Neural progenitor cell (in vitro differentiated cells): ENCODE data around the gene NR3C2. TPM values are rescaled to one million over a fixed set of nuclear protein-coding genes. Genes with fewer than 3 reads are reported as not detected.

Experiments used
- DNase-seq: peaks from one replicate; pipeline ENCODE4 v3.0.0-alpha.2; 2016; ENCODE audit warnings: low spot score
- H2AFZ ChIP-seq: fragments of 200-600 bp; sonication (generic); replicated peaks from 2 replicates; pipeline ENCODE4 v1.6.1; 2016; ENCODE audit warnings: antibody characterized with exemption
- H3F3A ChIP-seq: fragments of 200-600 bp; sonication (generic); 2 replicates; pipeline ENCODE4 v1.6.1; 2016; ENCODE audit warnings: antibody characterized with exemption, low read depth
- H3K27ac ChIP-seq: fragments of 200-600 bp; sonication (generic); 2 replicates; pipeline ENCODE4 v1.5.1; 2016; ENCODE audit warnings: mild to moderate bottlenecking
- H3K27me3 ChIP-seq: fragments of 200-600 bp; sonication (generic); 2 replicates; pipeline ENCODE4 v1.6.1; 2016; ENCODE audit warnings: mild to moderate bottlenecking, moderate library complexity
- H3K36me3 ChIP-seq: fragments of 200-600 bp; sonication (generic); 2 replicates; pipeline ENCODE4 v1.5.1; 2016
- H3K4me1 ChIP-seq: fragments of 200-600 bp; sonication (generic); 2 replicates; pipeline ENCODE4 v1.6.1; 2016; ENCODE audit warnings: mixed run types
- H3K4me2 ChIP-seq: fragments of 200-600 bp; sonication (generic); 2 replicates; pipeline ENCODE4 v1.6.1; 2016
- H3K4me3 ChIP-seq: fragments of 200-600 bp; sonication (generic); 2 replicates; pipeline ENCODE4 v1.5.1; 2016
- H3K79me2 ChIP-seq: fragments of 200-600 bp; sonication (generic); 2 replicates; pipeline ENCODE4 v1.6.1; 2016; ENCODE audit warnings: low read depth
- H3K9ac ChIP-seq: fragments of 200-600 bp; sonication (generic); 2 replicates; pipeline ENCODE4 v1.6.1; 2016
- H3K9me3 ChIP-seq: fragments of 200-600 bp; sonication (generic); 2 replicates; pipeline ENCODE4 v1.5.1; 2016; ENCODE audit warnings: low read depth
- H4K20me1 ChIP-seq: fragments of 200-600 bp; sonication (generic); 2 replicates; pipeline ENCODE4 v1.6.1; 2016; ENCODE audit warnings: low read depth
- H3K27ac Mint-ChIP-seq: 3 replicates; pipeline ENCODE4 v1.8.0; 2021; ENCODE audit warnings: mixed read lengths
- H3K27me3 Mint-ChIP-seq: 2 replicates; pipeline ENCODE4 v1.8.0; 2022; ENCODE audit warnings: low read depth, mild to moderate bottlenecking, inconsistent platforms, moderate library complexity, mixed read lengths; ENCODE audit not compliant: insufficient read depth
- H3K36me3 Mint-ChIP-seq: 3 replicates; pipeline ENCODE4 v1.8.0; 2021; ENCODE audit warnings: mixed read lengths
- H3K4me1 Mint-ChIP-seq: 3 replicates; pipeline ENCODE4 v1.8.0; 2021; ENCODE audit warnings: mixed read lengths
- H3K4me3 Mint-ChIP-seq: 3 replicates; pipeline ENCODE4 v1.8.0; 2021; ENCODE audit warnings: mild to moderate bottlenecking, moderate library complexity, mixed read lengths
- H3K9me3 Mint-ChIP-seq: 3 replicates; pipeline ENCODE4 v1.8.0; 2020; ENCODE audit warnings: mixed read lengths
- EZH2 ChIP-seq: fragments of 200-600 bp; sonication (generic); IDR thresholded peaks from 2 replicates; pipeline ENCODE4 v1.6.1; 2017; ENCODE audit warnings: antibody characterized with exemption, mild to moderate bottlenecking, moderate library complexity
- EZH2phosphoT487 ChIP-seq: fragments of 200-600 bp; sonication (generic); IDR thresholded peaks from 2 replicates; pipeline ENCODE4 v1.6.1; 2017; ENCODE audit warnings: antibody characterized with exemption
- total RNA-seq: library from RNA; depleted of rRNA; stranded (reverse); fragments of >200 nt; gene quantifications from 2 replicates; pipeline ENCODE4 v1.2.3, GENCODE V29; 2015; ENCODE audit warnings: low replicate concordance
- TF ChIP-seq, protein P1 (sequence below): fragments of 200-600 bp; sonication (generic); IDR thresholded peaks from 2 replicates; pipeline ENCODE4 v1.5.1; 2017; ENCODE audit warnings: antibody characterized with exemption, mild to moderate bottlenecking

NR3C2 gene
- total RNA-seq, 1 donor from 2014 or later = 0.73 TPM

GRCh38 chr4:148296498-148296897 is 145.7 kb downstream of the NR3C2 start:
- no peak overlapping the region for H3K4me2 ChIP-seq
- H3K4me3 ChIP-seq = no peak overlapping the region
- no peaks in the 10 kb centered on the region for H4K20me1 ChIP-seq
- H3K4me1 ChIP-seq = no peaks in the 10 kb centered on the region
- Mint-ChIP-seq H3K27me3 (no peaks in the 10 kb centered on the region), H3K9me3 (peaks cover 19% of the 10 kb centered on the region), H3K4me3 (no peak overlapping the region), H3K27ac (no peak overlapping the region), H3K4me1 (no peaks in the 10 kb centered on the region), H3K36me3 (no peaks in the 10 kb centered on the region)
- no peaks in the 10 kb centered on the region for H3K79me2 ChIP-seq
- H3K27ac ChIP-seq = no peak overlapping the region
- no peak overlapping the region for H3K9ac ChIP-seq
- no peaks in the 10 kb centered on the region for H3K27me3 ChIP-seq
- H2AFZ ChIP-seq = no peak overlapping the region
- DNase-seq = no peak
- H3F3A ChIP-seq = no peaks in the 10 kb centered on the region
- TF ChIP-seq EZH2phosphoT487 (no peak), EZH2 (no peak)
- TF ChIP-seq, protein P1, sequence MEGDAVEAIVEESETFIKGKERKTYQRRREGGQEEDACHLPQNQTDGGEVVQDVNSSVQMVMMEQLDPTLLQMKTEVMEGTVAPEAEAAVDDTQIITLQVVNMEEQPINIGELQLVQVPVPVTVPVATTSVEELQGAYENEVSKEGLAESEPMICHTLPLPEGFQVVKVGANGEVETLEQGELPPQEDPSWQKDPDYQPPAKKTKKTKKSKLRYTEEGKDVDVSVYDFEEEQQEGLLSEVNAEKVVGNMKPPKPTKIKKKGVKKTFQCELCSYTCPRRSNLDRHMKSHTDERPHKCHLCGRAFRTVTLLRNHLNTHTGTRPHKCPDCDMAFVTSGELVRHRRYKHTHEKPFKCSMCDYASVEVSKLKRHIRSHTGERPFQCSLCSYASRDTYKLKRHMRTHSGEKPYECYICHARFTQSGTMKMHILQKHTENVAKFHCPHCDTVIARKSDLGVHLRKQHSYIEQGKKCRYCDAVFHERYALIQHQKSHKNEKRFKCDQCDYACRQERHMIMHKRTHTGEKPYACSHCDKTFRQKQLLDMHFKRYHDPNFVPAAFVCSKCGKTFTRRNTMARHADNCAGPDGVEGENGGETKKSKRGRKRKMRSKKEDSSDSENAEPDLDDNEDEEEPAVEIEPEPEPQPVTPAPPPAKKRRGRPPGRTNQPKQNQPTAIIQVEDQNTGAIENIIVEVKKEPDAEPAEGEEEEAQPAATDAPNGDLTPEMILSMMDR = no peak
- peaks cover 14% of the 10 kb centered on the region for H3K9me3 ChIP-seq
- H3K36me3 ChIP-seq = peaks cover under 1% of the 10 kb centered on the region

DNA sequence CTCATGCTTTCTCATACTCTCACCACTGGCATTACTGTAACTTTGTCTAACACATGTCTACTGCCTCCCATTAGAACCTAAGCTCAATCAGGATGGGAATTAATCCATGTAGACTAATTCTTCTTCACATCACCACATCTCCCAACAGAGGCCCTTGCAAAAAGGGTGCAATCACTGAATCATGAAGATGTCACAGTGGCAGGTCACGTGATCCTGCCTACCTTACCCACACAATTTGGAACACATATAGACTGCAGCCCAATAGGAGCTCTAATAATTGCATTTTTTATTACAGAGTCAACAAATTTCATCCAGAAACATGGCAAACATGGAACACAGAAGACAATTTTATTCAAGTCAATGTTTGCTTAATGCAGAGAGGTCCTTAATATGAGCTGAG is 146.6 kb downstream of the NR3C2 start:
- no peaks in the 10 kb centered on the region for H3K79me2 ChIP-seq
- H3K36me3 Mint-ChIP-seq = no peaks in the 10 kb centered on the region
- no peaks in the 10 kb centered on the region for H3F3A ChIP-seq
- H3K27ac Mint-ChIP-seq = no peak overlapping the region
- no peak overlapping the region for H2AFZ ChIP-seq
- H3K36me3 ChIP-seq = no peaks in the 10 kb centered on the region
- H3K4me3 ChIP-seq = no peak overlapping the region
- no peak overlapping the region for H3K4me2 ChIP-seq
- H3K4me3 Mint-ChIP-seq = no peak overlapping the region
- no peak overlapping the region for H3K27ac ChIP-seq
- H4K20me1 ChIP-seq = no peaks in the 10 kb centered on the region
- no peaks in the 10 kb centered on the region for H3K27me3 ChIP-seq
- H3K4me1 ChIP-seq = no peaks in the 10 kb centered on the region
- H3K27me3 Mint-ChIP-seq = no peaks in the 10 kb centered on the region
- peaks cover 14% of the 10 kb centered on the region for H3K9me3 Mint-ChIP-seq
- TF ChIP-seq EZH2 = no peak
- TF ChIP-seq EZH2phosphoT487 = no peak
- TF ChIP-seq, protein P1 = no peak
- no peaks in the 10 kb centered on the region for H3K4me1 Mint-ChIP-seq
- H3K9ac ChIP-seq = no peak overlapping the region
- peaks cover 8% of the 10 kb centered on the region for H3K9me3 ChIP-seq
- DNase-seq = no peak

DNA sequence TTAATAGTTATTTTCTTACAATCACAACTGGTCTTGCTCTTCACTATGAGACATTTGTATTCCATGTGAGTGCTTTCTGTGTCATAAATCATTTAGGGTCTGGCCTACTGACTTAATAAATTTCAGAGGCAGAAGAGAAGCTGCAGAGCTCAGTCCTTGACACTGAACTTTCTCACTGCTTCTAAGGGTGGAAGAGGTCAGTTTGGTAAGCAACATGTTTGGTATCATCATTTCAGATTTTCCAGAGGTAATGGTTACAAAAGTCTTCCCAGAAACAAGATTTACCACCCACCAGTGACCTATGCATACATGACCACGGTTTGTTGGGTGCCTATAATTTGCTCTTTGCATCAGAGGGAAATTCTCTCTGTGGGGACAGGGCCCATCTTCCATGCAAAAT is 148.6 kb downstream of the NR3C2 start:
- H3K36me3 Mint-ChIP-seq = no peaks in the 10 kb centered on the region
- Histone ChIP-seq H3K9ac (no peak overlapping the region), H3K4me3 (no peak overlapping the region), H4K20me1 (no peaks in the 10 kb centered on the region), H3K4me2 (no peak overlapping the region), H3K9me3 (no peaks in the 10 kb centered on the region), H3K4me1 (peaks cover 5% of the 10 kb centered on the region), H3K36me3 (no peaks in the 10 kb centered on the region), H3K27me3 (no peaks in the 10 kb centered on the region), H3F3A (no peaks in the 10 kb centered on the region), H3K27ac (no peak overlapping the region), H3K79me2 (no peaks in the 10 kb centered on the region), H2AFZ (no peak overlapping the region)
- no peaks in the 10 kb centered on the region for H3K27me3 Mint-ChIP-seq
- peaks cover 9% of the 10 kb centered on the region for H3K4me1 Mint-ChIP-seq
- H3K9me3 Mint-ChIP-seq = peaks cover 6% of the 10 kb centered on the region
- no peak for DNase-seq
- no peak overlapping the region for H3K27ac Mint-ChIP-seq
- TF ChIP-seq, protein P1 = no peak
- no peak for TF ChIP-seq EZH2phosphoT487
- no peak for TF ChIP-seq EZH2
- no peak overlapping the region for H3K4me3 Mint-ChIP-seq
